ENCODE measurements around the gene DNAJC18. TPM values are rescaled to one million over a fixed set of nuclear protein-coding genes. Genes with fewer than 3 reads are reported as not detected.
"Not testable (repeated sequence)": the region's sequence is repeated elsewhere in the genome, so short reads cannot be mapped to it uniquely, and the experiment has no call there.

The DNAJC18 gene
- total RNA-seq, 1 donor: 4.6 TPM

DNA sequence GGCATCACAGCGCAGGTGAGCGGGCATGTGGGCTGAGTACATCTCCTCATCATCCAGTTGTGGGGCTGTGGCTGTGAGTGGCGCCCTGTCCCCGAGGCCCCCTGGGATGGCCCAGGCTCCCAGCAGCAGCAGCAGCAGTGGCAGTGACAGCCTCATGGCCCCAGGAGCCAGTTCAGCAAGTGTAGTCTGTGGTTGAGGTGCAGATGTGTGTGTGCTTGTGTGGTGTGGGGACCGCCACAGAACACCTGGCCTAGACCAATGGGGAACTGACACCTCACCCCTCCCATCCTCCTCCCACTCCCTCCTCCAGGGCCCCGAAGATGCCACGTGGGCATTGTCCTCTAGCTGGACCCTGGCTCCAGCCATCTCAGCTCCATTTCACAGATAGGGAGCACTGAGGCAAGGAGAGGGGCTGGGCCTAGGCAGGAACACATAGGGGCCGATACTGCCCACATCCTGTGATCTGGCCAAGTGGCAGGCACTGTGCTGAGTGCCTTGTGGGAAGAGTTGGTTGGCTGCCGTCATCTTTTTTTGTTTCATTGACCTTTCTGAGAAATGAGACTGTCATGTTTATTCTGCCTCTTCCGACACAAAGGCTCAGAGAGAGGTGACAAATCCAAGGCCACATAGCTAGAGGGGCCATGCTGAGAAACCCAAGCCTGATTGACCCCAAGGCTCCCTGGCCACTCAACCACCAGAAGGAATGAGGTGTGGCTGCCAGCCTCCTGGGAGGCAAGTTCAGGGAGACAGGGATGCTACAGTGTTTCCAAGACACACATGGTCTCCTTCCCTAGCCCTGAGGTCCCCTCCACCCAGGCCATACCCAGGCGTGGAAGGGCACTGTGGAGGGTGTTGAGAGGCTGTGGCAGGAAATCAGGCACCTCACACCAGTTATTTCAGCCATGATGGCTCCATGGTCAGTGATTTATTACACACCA, 49.4 kb downstream of the DNAJC18 start, which contains the start of gene MZB1:
Gene MZB1, minus strand, starts transcription at position 213 of the 938 bp plus-strand sequence. Its CDS starts 57 bp downstream, at position 156.
- peak in 2 of 3 donors; percentile 79 to 90 for DNase-seq (ENCODE audit: low read depth in 2 of 3, low spot score in 2 of 3)

DNA sequence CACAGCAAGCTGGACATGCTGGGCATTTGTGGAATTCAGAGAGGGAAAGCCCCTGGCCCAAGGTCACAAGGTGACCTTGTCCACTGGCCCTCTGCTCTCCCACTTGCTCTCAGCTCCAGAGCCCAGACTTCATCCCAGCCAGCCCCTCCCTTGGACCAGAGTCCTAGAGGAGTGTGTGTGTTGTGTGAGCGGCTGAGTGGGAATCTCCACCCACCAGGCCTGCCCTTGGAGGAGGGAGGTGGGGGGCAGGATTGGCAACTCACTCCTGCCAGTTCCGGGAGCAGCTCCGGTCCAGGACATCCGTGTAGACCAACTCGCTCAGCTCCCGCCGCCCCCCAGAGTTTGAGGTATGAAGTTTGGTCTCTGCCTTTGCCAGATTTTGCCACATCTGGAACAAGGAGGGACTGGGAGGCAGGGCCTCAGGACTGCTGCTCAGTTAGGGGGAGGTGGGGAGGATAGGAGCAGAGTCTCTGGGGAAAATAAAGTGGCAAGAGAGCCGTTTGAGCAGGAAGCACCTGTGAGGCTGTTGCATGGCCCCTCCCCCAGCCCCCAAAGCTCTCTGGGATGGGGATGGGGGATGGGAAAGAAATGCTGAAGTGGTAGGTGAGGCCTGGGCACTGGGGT, 51.0 kb downstream of the DNAJC18 start:
- peak in 2 of 3 donors; percentile 87 to 93 for DNase-seq (ENCODE audit: low read depth in 2 of 3, low spot score in 2 of 3)

DNA sequence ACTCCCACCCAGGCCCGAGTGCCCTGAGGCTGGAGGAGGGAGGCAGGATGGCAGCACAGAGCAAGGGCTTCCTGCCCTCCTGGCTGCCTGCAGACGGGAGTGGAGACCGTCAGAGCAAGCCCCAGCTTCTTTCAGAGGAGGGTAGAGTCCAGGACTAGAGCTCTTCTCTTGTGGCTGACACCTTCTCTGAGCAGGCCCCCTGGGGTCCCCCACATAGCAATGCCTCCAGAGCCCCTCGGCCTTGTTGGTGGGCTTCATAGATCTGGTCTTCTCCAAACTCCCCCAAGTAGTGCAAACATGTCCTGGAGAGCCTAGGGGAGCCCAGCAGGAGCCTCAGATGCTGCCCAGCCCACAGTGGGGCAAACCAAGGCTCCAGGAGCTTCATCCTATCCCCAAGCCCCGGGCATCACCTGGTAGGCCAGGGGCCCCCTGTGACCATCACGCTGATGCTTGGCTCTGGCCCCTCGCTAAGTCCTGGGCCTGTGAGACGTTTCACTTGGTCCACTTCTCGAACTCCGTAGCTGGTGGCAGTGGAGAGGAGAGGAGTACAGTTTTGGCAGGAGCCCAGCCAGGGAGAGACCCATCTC, 51.6 kb downstream of the DNAJC18 start:
- DNase-seq (ENCODE audit: low read depth in 2 of 3, low spot score in 2 of 3): peak in 1 of 3 donors; percentile 16

DNA sequence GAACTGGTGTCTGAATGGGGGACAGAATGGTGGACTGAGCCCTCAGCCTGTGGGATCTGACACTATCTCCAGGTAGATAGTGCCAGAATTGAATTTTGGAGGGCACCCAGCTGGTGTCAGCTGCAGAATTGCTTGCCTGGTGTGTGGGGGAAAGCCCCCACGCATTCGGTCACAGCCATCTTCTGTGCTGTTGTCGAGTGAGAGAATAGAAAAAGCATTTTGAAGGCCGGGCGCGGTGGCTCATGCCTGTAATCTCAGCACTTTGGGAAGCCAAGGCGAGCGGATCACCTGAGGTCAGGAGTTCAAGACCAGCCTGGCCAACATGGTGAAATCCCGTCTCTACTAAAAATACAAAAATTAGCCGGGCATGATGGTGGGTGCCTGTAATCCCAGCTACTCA, 52.4 kb downstream of the DNAJC18 start:
- DNase-seq (ENCODE audit: low read depth in 2 of 3, low spot score in 2 of 3): not testable (repeated sequence)

DNA sequence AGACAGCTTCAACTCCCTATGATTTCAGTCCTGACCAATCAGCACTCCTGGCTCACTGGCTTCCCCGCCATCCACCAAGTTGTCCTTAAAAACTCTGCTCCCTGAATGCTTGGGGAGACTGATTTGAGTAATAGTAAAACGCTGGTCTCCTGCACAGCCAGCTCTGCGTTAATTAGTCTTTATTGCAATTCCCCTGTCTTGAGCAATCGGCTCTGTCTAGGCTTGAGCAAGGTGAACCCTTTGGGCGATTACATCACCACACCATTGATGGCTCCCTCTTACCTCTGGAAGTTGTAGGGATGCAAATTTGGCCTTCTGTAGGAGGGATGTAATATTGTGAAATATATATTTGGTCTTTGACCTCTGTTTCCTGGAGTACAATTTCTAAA, 53.3 kb downstream of the DNAJC18 start:
- DNase-seq (ENCODE audit: low read depth in 2 of 3, low spot score in 2 of 3): no peak

DNA sequence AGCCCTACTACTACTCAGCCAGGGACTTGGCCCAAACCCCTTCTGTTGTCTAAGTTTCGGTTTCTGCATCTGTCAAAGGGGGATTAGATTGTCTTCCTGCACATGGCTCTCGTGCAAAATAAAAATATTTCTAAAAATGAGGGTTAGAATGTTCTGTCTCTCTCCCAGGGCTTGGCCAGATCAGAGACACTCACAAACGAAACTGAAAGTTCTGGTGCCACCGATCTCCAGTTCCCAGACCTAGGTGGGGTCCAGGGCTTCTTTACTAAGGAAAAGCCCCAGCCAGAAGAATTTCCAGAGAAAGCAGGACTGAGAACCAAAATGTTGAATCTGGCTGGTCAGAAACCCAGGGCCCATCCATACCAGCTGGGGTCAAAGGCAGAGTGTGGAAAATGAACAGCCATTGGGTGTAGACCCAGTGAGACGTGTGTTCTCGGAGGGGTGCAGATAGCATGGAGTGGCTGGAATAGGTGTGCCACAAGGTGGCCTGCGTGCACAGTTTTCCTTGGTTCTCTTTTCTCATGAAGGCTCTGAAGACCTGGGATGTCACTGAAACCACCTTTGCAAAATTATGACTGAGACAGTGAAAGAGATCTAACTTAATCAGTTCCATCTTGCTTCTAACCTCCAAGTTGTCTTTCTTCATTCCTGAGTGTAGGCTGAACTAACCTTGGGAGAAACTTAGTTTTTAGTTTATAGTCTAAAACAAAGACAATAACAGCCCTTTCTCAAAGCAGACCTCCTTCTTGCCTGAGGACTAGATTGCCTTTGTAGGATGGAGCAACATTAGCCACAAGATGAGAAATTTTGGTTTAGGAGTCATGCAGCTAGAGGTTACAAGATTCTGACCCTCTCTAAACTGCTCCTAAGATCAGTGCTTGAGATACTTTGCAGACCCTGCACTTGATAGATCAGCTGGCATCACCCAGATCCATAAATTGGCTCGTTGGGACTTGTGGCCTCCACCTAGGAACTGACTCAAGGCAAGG, 54.0 kb downstream of the DNAJC18 start:
- peak in 2 of 3 donors; percentile 45 to 48 for DNase-seq (ENCODE audit: low read depth in 2 of 3, low spot score in 2 of 3)

DNA sequence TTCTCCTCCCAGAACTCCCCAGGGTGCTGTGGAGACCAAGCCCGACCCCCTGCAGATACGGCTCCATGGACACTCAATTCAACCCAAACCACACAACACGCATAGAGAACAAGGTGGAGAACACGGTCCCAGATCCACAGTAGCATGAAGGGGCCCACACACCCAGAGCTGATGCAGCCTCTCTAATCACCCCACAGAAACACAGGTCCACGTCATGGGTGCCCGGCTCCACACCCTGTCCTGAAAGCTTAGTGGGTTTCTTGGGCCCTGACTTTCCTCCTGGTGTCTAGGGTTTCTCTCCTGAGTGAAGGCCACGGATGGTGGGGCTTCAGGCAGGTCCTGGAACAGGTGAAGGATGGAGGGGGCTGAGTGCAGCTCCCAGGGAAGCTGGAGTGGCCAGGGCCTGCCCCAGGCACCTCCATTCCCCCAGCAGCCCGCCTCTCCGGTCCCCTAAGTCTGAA, 54.7 kb downstream of the DNAJC18 start:
- DNase-seq (ENCODE audit: low read depth in 2 of 3, low spot score in 2 of 3): no peak

DNA sequence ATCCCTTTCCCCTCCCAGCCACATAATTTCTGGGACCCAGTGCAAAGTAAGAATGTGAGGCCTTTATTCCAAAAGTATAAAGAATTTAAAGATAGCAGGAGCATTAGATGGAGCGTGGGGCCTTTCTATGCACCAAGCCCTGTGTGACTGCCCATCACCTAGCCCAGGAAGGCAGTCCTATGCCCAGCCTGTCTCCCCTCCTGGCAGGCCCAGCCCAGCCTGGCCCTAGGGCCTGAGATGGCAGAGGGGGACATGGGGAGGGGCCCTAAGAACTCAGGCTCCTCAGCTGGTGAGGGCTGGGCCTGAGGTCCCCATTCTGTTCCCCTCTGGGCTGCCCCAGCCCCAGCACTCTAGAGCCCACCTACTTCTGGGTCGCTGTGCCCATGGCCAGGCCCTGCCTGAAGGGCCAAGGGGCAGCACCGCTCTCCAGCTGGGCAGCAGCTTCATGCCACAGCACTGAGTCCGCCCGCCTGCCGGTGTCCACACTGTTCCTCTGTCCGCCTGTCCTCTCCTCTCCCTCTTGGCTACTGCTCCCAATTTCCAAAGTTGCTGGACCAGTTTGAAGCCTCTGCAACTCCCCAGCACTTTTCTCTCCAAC, 55.2 kb downstream of the DNAJC18 start:
- no peak for DNase-seq (ENCODE audit: low read depth in 2 of 3, low spot score in 2 of 3)

DNA sequence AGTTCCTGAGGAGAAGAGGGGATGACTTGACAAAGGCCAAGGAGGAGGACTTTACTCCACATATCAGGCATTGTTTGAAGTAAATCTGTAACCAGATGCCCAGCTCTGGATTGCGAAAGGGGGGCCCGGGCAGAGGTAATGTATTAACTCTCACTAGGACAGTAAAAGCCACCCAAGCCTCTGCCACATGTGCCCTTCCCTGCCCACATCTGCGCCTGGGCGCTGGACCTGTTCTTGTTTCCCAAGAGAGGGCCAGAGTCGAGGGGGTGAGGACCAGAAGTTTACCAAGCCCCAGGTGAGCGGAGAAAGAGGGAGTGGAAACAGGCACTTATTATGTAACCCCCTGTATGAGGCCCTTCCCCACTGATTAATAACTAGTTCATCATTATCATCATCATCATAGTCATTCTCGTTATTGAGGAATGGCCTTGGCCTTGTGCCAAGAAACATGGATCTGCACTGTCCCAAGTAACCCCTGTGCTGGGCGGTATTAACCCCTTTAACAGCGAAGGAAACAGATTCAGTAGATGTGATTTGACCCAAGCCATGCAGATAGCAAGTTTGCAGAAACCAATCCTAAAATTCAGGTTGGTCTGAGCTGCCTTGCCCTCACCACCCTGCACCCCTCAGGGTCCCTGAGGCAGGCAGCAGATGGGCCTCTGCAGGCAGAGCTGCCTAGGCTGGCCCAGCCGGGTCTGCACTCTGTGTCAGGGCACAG, 55.9 kb downstream of the DNAJC18 start, which contains the start of gene SLC23A1:
Gene SLC23A1, minus strand, starts transcription at position 23 of the 718 bp plus-strand sequence. CDS start 44 bp downstream, outside the sequence.
- no peak for DNase-seq (ENCODE audit: low read depth in 2 of 3, low spot score in 2 of 3)

DNA sequence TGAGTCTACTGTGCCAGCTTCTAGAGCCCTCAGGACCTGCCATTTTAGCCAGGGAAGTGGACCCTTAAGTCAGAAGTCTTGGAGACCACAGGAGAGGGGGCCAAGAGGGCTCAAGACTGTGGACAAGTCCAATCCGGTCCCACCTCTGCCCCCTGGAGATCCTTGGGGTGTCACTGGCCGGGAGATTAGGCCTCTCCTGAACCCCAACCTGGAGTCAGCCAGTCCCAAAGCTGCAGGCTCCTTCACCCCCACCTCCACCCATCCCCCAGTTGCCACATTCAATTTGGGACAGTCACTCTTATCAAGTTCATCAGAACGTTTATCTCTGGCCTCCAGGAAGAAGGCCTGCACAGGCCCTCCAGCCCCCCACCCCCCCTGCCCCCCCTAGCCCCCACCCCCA, 56.5 kb downstream of the DNAJC18 start:
- DNase-seq (ENCODE audit: low read depth in 2 of 3, low spot score in 2 of 3): no peak

DNA sequence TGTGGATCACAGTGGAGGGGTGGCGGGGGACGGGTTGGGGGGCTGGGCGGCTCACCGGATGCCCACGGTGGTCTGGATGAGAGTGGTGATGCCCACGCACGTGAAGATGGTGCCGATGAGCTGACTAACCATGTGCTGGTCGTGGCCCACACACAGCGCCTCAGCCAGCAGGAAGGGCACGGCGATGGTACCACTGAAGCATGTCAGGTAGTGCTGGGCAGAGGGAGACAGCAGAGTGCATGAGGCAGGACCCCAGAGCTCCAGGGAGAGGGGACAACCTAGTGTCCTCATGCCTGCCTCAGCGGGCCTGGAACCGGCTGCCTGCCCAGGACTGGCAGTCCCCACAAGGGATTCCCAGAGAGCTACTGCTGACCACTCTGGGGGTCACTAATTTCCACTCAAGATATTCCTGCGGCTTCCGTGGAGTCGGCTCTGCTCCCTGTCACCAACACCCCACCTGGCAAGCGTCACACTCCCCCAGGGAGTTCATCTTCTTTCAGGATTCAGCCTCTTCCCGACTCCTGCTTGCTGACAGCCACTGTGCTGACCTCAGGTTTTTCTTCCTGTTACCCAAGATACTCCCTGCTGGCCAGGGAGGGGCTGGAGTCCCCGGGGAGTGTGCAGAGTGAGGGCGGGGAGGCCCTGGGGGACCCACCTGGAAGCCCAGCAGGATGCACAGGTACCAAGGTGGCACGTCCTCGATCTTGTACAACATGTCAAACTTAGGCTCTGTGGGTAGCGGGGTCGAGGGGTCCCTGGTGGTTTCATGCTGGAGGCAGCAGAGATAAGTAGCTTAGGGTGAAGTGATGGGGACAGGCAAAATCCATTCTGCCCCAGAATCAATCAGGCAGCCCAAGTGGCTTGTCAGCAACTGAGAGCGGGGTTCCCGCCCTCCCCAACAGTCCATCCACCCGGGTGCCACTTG, 57.2 kb downstream of the DNAJC18 start:
- DNase-seq (ENCODE audit: low read depth in 2 of 3, low spot score in 2 of 3): no peak

DNA sequence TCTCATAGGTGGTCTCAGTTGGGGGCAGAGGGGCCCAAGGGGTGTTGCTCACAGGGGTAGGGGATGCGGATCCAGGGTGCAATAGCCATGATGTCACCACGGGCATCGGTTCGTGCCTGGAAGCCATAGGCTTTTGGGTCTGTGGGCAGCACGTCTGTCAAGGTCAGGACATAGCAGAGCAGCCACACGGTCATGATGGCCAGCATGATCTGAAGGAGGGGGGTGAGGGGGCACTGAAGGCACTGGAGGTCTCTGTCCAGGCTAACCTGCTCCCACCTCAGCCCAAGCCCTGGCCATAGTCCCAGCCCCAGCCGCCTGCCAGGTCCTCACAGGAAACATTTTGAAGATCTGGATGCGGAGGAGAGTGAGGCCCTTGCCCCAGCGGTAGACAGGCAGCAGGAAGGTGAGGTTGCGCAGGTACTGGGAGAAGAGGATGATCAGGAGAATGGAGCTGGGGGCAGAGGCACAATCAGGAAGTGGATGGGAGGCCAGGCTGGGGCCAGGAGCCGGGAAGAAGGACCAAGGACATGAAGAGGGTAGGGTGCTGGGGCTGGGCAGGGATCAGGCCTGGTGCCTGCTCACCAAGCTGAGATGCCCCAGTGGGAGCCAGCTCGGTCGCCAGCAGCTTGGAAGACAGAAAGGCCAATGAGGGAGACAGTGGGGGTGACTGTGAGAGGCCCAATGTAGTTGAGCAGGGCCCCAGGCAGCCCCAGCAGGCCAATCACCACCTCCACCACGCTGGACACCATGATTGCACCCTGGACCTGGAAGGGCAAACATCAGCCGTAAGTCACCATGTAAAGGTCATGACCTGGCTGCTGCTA, 59.5 kb downstream of the DNAJC18 start:
- DNase-seq (ENCODE audit: low read depth in 2 of 3, low spot score in 2 of 3): no peak

DNA sequence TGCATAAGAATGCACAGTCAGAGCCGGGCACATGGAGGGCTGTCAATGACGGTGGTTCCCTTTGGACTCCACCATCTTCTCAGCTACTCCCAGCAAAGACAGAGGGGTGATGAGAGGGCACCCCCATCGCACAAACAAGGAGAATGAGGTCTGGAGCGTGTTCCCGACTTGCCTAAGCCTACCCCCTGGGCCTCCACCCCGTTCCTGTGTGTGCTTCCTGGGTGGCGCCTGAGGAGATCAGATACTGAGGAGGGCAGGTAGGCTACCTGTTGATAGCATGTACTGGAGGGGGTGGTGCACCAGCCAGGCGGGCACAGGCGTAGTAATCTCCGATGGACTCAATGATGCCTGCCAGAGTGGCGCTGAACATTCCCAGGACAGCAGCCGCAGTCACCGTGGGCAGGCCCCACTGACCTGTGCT, 60.4 kb downstream of the DNAJC18 start:
- no peak for DNase-seq (ENCODE audit: low read depth in 2 of 3, low spot score in 2 of 3)

DNA sequence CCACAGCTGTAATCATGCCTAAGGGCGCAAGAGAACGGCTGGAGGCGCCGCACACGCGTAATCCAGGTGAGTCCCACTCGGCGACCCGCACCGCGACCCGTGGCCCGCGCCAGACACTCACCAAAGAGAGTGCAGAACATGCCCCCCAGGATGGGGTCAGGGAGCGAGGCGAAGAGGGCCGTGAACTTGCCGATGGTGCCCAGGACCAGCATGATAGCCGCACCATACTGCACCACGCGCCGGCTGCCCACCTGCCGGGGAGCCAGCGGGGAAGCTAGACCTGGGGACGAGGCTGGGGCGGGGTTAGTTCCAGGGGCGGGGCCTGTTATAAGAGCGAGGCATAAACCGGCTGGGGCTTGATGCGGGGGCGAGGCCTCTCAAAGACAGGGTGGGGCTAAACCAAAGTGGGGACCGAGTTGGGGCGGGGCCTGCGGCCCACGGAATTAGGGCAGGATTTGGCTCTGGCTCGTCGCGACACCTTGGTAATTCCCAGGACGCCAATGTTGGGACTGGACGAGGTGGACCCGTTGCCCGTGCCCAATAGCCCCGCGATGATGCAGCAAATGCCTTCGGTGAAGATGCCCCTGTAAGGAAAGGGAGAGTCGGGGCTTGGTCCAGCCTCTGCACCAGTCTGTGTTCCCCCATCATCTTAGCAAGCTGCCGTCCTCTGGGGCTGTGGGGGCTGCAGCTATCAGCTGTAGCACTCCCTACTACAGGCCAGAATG, 61.1 kb downstream of the DNAJC18 start:
- DNase-seq (ENCODE audit: low read depth in 2 of 3, low spot score in 2 of 3): no peak

DNA sequence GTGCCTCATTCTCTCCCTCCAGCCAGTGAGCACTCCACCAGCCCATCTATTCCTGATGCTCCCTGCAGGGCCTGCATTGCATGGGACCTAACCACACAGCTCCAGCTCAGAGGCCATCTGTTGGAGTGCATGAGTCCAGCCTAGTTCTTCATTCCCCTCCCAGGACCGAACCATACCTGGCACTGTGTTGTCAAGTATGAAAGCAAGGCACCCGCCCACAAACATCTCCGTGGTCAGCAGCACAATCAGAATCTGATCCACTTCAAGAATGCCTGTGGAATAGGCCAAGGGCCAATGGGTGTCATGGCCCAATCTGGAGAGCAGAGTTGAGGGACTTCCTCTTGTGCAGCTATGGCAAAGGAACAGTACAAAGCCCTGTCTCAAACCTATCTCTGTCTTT, 62.1 kb downstream of the DNAJC18 start:
- no peak for DNase-seq (ENCODE audit: low read depth in 2 of 3, low spot score in 2 of 3)

DNA sequence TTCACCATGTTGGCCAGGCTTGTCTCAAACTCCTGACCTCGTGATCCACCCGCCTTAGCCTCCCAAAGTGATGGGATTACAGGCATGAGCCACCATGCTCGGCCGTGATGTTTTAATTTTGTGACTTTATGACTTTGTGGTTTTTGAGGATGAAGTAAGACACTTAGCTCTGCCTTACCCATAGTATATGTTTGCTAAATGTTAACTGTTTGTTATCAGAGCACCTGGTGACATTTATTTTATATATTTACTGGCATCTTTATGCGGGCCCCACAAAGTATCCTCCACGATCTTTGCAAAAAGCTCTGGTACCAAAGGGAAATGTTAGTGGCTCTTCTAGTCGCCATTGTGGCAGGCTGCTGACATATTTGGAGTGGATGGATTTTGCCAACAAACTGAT, 63.0 kb downstream of the DNAJC18 start:
- DNase-seq (ENCODE audit: low read depth in 2 of 3, low spot score in 2 of 3): no peak
